NCI-H146 treated with DMSO at 0.1 percent for 48 hours (cell line): ENCODE data around the gene PCGF3.
"Not testable (repeated sequence)": the region's sequence is repeated elsewhere in the genome, so short reads cannot be mapped to it uniquely, and the experiment has no call there.

ENCODE experiments used
- DNase-seq: peaks from one replicate; lab custom pipeline; 2025; ENCODE audit not compliant: unreplicated experiment; lab: John Stamatoyannopoulos, UW

PCGF3 gene

DNA sequence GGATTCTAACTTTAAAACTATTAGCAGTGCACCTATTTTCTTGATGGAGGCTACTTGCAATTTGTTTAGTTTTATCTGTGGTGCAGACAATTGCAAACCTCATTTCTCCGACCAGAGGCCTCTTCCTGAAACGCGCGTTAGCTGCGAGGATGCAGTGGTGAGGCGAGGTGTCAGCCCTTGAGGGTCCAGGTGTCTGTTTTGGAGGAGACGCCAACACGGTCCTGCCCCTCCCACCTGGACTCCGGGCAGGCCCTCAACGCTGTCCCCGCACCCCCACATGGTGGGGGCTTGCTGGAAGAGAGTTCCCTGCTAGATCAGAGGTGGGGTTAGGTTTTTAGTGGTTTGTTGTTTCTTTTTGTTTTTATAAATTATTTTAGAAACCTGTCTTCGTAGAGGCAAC is 34.4 kb downstream of the PCGF3 start:
- DNase-seq = no peak

- no peak for DNase-seq
Measured at GRCh38 chr4:740656-741282, 35.1 kb downstream of the PCGF3 start.

DNA sequence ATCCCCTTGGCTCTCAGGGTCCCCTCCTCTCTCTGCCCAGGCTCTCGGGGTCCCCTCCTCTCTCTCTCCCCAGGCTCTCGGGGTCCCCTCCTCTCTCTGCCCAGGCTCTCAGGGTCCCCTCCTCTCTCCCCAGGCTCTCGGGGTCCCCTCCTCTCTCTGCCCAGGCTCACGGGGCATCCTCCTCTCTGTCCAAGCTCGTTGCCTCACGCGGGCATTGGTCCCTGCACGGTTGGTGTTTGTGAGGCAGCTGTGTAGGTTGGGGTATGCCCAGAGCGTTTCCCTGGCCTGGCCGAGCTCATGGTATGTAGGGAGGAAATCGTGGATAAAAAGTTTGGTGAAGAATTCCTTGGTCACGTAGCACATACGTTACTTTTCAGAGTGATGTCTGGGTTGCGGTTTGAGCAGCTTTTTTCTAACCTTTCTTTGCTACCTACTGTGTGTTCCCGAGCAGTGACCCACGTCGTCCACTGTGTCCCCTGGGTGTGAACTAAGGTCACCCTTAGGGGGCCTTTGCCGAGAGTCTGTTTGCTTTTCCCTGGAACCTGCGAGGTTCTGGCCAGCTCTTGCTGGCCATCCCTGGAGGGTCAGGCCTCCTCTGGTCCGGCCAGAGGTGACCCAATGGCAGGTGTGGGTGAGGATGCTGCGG is 36.6 kb downstream of the PCGF3 start:
- no peak for DNase-seq

GRCh38 chr4:742742-743311 is 37.2 kb downstream of the PCGF3 start:
- DNase-seq = no peak

DNA sequence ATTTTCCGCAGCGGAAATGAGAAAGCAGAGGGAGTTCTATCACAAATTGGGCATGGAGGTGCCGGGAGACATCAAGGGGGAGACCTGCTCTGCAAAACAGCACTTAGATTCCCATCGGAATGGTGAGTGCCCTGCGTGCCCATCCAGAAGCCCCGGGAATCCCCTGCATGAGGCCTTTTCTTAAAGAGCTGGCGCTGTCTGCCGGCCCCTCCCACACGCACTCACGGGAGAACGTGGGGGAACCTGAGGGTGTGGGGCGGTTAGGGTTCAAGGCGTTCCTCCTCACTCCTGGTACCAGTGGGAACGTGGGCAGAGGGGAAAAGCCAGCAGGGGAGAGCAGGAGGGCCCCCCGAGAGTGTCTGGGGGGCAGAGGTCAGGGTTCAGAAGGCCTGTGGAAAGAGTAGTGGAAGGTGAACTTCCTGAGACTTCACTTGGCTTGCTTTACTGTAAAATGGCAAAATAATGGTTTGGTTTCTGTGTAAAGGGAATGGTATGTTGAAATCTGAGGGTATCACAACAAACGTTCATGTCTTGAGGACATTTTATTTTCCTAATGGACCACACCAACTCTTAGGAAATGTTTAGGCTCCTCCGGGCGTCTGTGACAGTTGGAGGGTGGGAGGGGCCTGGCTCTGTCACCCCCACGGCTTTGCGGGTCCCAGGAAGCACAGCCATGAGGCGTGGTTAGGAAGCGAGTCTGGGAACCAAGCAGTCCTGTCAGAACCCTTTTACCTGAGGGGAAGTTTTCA is 38.0 kb downstream of the PCGF3 start:
- DNase-seq = no peak

GRCh38 chr4:744212-744841 is 38.7 kb downstream of the PCGF3 start:
- no peak for DNase-seq

GRCh38 chr4:747546-748170 is 42.0 kb downstream of the PCGF3 start:
- DNase-seq = no peak

- no peak for DNase-seq
Measured at GRCh38 chr4:748461-748860, 42.8 kb downstream of the PCGF3 start.

DNA sequence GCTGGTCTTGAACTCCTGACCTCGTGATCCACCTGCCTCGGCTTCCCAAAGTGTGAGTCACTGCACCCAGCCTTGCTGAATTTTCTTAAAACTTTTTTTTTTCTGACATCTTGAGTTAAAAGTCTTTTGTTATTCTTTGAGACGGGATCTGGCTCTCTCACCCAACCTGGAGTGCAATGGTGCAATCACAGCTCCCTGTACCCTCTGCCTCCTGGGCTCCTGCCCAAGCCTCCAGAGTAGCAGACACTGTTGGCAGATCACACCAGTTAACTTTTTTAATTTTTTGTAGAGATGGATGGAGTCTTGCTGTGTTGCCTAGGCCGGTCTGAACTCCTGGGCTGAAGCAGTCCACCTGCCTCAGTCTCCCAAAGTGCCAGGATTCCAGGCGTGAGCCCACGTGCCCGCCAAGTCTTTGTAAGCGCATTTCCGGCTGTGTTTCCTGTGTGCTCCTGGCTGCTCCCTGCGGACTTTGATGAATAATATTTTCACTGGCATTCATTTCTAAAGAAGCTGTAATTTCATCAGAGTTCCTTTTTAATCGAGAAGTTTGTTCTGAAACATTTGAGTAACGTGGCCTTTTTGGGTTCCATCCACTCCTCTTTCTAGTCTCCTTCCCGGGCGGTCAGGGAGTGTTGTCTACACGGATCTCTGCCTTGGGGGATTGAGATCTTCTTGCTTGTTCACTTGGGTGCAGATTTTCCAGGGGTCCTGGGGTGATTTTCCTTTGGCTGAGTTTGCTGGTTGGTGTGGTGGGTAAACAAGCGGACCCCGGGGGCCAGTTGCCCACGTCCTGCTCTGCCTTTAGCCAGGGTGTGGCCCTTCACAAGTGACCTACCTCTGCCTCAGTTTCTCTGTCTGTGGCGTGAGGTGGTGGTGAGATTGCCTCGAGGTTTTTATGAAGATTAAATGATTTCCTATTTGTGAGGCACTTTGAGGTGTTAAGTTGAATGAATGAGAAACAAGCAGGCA is 44.4 kb downstream of the PCGF3 start:
- no peak for DNase-seq

- no peak for DNase-seq
Measured at GRCh38 chr4:751676-752075, 46.0 kb downstream of the PCGF3 start.

DNA sequence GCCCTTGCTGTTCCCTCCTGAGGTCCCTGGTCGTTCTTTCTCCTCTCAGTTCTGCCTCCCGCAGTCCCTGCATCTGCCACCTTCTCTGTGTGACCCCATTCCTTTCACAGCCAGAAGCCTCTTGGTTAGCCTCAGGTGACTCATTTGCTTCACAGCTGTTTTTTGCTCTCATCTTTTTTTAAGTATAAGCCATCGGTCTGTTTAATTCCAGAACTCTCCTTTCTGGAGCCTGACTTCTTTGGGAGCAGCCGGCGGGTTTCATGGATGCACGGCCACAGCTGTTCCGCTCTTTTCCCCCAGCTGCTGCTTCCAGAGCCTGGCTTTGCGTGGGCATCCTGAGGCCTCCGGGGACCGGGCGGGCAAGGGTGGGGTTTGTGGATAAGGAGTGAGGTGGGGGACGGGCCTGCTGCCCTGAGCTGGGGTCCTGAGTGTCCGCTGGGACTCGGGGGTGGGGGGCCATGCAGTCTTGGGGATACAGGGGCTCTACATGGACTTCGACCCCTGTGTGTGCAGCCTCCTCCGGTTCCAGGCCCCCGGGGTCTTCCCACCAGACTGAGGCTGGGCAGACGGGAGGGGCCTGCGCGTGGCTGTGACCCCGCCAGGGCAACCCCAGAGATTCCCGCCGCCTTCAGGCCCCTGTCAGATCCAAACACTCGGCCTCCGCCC is 46.7 kb downstream of the PCGF3 start:
- no peak for DNase-seq

DNA sequence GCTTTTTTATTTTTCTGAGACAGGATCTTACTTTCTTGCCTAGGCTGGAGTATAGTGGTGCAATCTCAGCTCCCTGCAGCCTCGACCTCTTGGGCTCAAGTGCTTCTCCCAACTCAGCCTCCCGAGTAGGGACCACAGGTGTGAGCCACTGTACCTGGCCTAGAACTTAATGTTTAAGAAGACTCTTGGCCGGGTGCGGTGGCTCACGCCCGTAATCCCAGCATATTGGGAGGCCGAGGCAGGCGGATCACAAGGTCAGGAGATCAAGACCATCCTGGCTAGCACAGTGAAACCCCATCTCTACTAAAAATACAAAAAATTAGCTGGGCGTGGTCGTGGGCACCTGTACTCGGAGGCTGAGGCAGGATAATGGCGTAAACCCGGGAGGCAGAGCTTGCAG is 47.6 kb downstream of the PCGF3 start:
- not testable (repeated sequence) for DNase-seq

GRCh38 chr4:754221-755120 is 48.8 kb downstream of the PCGF3 start:
- no peak for DNase-seq

- no peak for DNase-seq
Measured at GRCh38 chr4:757111-757510, 51.5 kb downstream of the PCGF3 start.

DNA sequence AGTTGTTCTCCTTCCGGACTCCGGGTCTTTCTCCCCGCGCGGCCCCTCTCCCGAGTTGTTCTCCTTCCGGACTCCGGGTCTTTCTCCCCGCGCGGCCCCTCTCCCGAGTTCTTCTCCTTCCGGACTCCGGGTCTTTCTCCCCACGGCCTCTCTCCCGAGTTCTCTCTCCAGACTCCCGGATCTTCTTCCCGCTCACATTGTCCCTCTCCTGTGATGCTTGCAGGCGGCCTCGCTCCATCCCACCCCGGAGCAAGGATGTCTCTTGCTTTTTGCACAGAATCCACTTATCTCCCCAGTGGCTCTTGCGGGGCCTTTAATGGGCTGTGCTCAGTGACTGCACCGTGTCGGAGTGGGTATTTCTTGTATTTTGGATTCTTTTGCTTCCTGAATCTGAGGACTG is 54.2 kb downstream of the PCGF3 start:
- DNase-seq = not testable (repeated sequence)

DNA sequence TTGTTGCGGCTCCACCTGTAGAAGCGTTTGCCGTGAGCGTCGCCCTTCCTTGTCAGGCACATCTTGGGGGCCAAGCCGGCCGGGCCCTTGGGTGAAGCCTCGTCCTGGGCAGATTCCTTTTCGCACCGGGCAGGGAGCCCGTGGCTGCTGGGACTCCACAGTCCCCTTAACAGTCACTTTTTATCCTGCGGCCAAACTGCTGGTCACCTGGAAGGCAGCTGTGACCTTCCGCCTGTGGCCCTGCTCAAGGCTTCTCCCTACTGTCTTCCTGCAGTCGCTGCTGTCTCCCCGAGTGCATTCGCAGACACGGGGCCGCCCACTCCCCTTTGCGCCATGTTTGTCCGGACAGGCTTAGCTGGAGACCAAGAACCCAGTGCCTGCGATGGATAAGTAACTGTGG is 55.0 kb downstream of the PCGF3 start:
- DNase-seq = no peak

DNA sequence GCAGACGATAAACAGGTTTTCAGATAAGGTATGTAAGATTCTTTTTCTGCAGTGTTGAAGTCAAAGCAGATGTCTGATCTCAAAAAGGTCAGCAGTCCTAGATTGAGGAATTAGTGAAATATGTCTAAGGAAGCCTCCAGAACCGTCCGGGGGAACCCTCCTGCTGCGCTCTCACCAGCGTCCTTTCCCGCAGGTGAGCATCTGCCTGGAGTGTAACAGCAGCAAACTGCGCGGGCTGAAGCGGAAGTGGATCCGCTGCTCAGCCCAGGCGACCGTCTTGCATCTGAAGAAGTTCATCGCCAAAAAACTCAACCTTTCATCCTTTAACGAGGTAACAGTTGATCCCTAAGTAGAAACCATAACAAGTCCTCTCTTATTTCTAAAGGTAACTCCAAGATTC is 55.5 kb downstream of the PCGF3 start:
- DNase-seq = no peak

DNA sequence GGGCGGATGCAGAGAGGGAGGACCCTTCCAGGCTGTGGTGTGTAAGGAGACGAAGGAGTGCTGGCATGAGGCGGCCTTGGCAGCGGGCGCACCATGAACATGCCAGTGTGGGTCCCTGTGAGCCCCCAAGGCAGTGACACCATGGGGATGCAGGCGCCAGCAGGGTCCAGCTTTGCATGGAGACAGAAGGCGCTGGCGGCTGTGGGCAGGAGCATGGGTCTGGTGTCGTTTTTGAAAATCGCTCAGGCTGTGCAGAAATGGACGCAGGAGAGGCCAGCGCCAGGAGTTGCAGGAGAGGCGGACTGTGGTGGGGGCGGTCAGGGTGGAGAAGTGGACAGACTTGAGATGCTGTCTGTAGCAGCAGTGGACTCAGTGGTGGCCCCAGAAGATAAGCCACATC is 56.1 kb downstream of the PCGF3 start:
- DNase-seq = no peak
